Liver (tissue), 9 donors: Measurements from ENCODE around the gene B4GALT5. TPM values are rescaled to one million over a fixed set of nuclear protein-coding genes. Genes with fewer than 3 reads are reported as not detected.

Experiments used
- DNase-seq: peaks from one replicate; pipeline ENCODE4 v3.0.0-alpha.2; 2017; ENCODE audit warnings: low spot score
- H3K27ac ChIP-seq, 2 donors: one replicate each; pipeline ENCODE4 v1.7.0; 2013; ENCODE audit warnings: inconsistent platforms in 2 of 2, low read length in 2 of 2, control low read depth in 1 of 2, low read depth in 1 of 2, mild to moderate bottlenecking in 1 of 2
- H3K27me3 ChIP-seq, 4 donors: one replicate each; pipeline versions ENCODE4 v1.6.1 to v1.7.0; 2013; ENCODE audit warnings: low read length in 3 of 4, inconsistent platforms in 1 of 4, mild to moderate bottlenecking in 1 of 4, moderate library complexity in 1 of 4; ENCODE audit not compliant: control insufficient read depth in 4 of 4, insufficient read depth in 4 of 4
- H3K36me3 ChIP-seq, 4 donors: one replicate each; pipeline versions ENCODE4 v1.6.1 to v1.7.0; 2013; ENCODE audit warnings: low read length in 3 of 4, mild to moderate bottlenecking in 3 of 4, low read depth in 1 of 4, moderate library complexity in 1 of 4; ENCODE audit not compliant: control insufficient read depth in 4 of 4, insufficient read depth in 3 of 4
- H3K4me1 ChIP-seq, 4 donors: one replicate each; pipeline versions ENCODE4 v1.6.1 to v1.7.0; 2013; ENCODE audit warnings: low read length in 3 of 4, mild to moderate bottlenecking in 3 of 4, moderate library complexity in 1 of 4; ENCODE audit not compliant: control insufficient read depth in 4 of 4, insufficient read depth in 4 of 4
- H3K4me3 ChIP-seq, 3 donors: one replicate each; pipeline versions ENCODE4 v1.6.1 to v1.7.0; 2013; ENCODE audit warnings: low read length in 3 of 3, control low read depth in 1 of 3, low read depth in 1 of 3, mild to moderate bottlenecking in 1 of 3
- H3K9ac ChIP-seq, 2 donors: one replicate each; pipeline ENCODE4 v1.7.0; 2013; ENCODE audit warnings: low read length in 2 of 2, mild to moderate bottlenecking in 2 of 2, moderate library complexity in 2 of 2, control low read depth in 1 of 2, low read depth in 1 of 2
- H3K9me3 ChIP-seq, 4 donors: one replicate each; pipeline versions ENCODE4 v1.6.1 to v1.7.0; 2013; ENCODE audit warnings: low read length in 3 of 4; ENCODE audit not compliant: control insufficient read depth in 4 of 4
- EGR1 ChIP-seq, 2 donors: IDR thresholded peaks; 2 replicates each; pipeline ENCODE4 v1.6.1; 2016 to 2018; ENCODE audit warnings: antibody characterized with exemption in 2 of 2, low read depth in 2 of 2
- FOXA1 ChIP-seq: IDR thresholded peaks from 2 replicates; pipeline ENCODE4 v1.6.1; 2016; ENCODE audit warnings: antibody characterized with exemption
- FOXA2 ChIP-seq: IDR thresholded peaks from 2 replicates; pipeline ENCODE4 v1.6.1; 2016; ENCODE audit warnings: antibody characterized with exemption
- GABPA ChIP-seq, 2 donors: IDR thresholded peaks in 1 of 2; conservative IDR thresholded peaks in 1 of 2; 2 replicates each; pipeline ENCODE4 v1.6.1; 2016; ENCODE audit warnings: antibody characterized with exemption in 2 of 2, mild to moderate bottlenecking in 1 of 2, moderate library complexity in 1 of 2
- HNF4A ChIP-seq, 2 donors: conservative IDR thresholded peaks; 2 replicates each; pipeline ENCODE4 v1.6.1; 2016; ENCODE audit warnings: antibody characterized with exemption in 2 of 2, mild to moderate bottlenecking in 2 of 2
- HNF4G ChIP-seq: IDR thresholded peaks from 2 replicates; pipeline ENCODE4 v1.6.1; 2016; ENCODE audit warnings: antibody characterized with exemption
- JUND ChIP-seq, 2 donors: IDR thresholded peaks; 2 replicates each; pipeline ENCODE4 v1.6.1; 2016; ENCODE audit warnings: antibody characterized with exemption in 2 of 2
- NR2F2 ChIP-seq: IDR thresholded peaks from 2 replicates; pipeline ENCODE4 v1.6.1; 2016; ENCODE audit warnings: antibody characterized with exemption
- RAD21 ChIP-seq, 2 donors: IDR thresholded peaks; 2 replicates each; pipeline ENCODE4 v1.6.1; 2016; ENCODE audit warnings: antibody characterized with exemption in 2 of 2, mild to moderate bottlenecking in 2 of 2
- RXRA ChIP-seq, 2 donors: IDR thresholded peaks; 2 replicates each; pipeline ENCODE4 v1.6.1; 2017 to 2018; ENCODE audit warnings: antibody characterized with exemption in 2 of 2, mild to moderate bottlenecking in 1 of 2
- SP1 ChIP-seq: IDR thresholded peaks from 2 replicates; pipeline ENCODE4 v1.6.1; 2018; ENCODE audit warnings: antibody characterized with exemption, mild to moderate bottlenecking
- TAF1 ChIP-seq: conservative IDR thresholded peaks from 2 replicates; pipeline ENCODE4 v1.6.1; 2016; ENCODE audit warnings: antibody characterized with exemption, mild to moderate bottlenecking
- YY1 ChIP-seq: IDR thresholded peaks from 2 replicates; pipeline ENCODE4 v1.6.1; 2016; ENCODE audit warnings: antibody characterized with exemption, mild to moderate bottlenecking
- WGBS: extraction: QIAGEN DNeasy Blood & Tissue Kit; methylation state at CpG from one replicate; pipeline ENCODE4 v1.1.7; 2013; 5-methylcytosine and 5-hydroxymethylcytosine counted together
- polyA plus RNA-seq, 2 donors: library from polyadenylated mRNA; stranded (reverse) in 1 of 2; unstranded in 1 of 2; fragments of 200-250 nt in 1 of 2; fragments of >200 nt in 1 of 2; fragmentation: Nextera tagmentation in 1 of 2; extraction: Ambion mirVana in 1 of 2; gene quantifications; one replicate each; pipeline versions ENCODE4 v1.2.1 to v1.2.3, GENCODE V29; 2013 to 2015
- total RNA-seq, 2 donors: library from RNA; depleted of rRNA; stranded (reverse); fragments of >200 nt; gene quantifications; one replicate each; pipeline ENCODE4 v1.2.3, GENCODE V29; 2014
- TF ChIP-seq, protein P1 (sequence below): fragments of 150-350 bp; IDR thresholded peaks from 2 replicates; pipeline ENCODE4 v1.5.1; 2017; ENCODE audit warnings: improper control_type of control experiment, low read depth, low read length; ENCODE audit not compliant: missing input control
- TF ChIP-seq, protein P2 (sequence below): IDR thresholded peaks from 2 replicates; pipeline ENCODE4 v1.6.1; 2016; ENCODE audit warnings: antibody characterized with exemption
- TF ChIP-seq, protein P3 (sequence below): IDR thresholded peaks from 2 replicates; pipeline ENCODE4 v1.6.1; 2016; ENCODE audit warnings: antibody characterized with exemption, mild to moderate bottlenecking
- TF ChIP-seq, protein P4 (sequence below): IDR thresholded peaks from 2 replicates; pipeline ENCODE4 v1.6.1; 2016; ENCODE audit warnings: antibody characterized with exemption
- donor health status: healthy.
- donor health status: healthy.
- donor health status: healthy.
- donor health status: healthy.
- donor health status: healthy.

Gene B4GALT5
- total and polyA plus RNA-seq, 4 donors = 2.0 to 28.2 (median 14.4) TPM

DNA sequence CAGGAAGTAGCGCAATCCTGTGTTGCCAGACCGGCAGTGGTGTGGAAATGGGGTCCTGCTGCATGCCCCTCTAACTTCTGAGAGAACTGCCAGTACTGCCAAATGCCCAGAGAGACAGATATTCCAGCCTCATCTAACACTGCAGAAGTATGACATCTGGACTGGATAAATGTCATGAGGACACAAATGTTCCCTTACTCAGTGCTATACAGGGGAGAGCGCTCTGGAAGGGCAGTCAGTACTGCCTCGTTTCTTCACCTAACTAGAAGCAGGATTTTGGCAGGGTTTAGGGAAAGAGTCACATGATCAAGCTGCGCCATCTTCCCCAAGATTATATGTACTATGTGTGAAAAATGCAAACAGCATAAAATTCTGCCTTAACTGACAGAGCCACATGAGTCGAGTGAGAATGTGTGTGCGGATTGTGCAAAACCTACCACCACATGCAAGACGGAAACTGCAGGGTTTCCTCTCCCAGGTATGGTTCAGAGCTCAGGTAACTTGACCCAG lies 59.7 kb downstream of the B4GALT5 start (continued):
- TF ChIP-seq, protein P1, sequence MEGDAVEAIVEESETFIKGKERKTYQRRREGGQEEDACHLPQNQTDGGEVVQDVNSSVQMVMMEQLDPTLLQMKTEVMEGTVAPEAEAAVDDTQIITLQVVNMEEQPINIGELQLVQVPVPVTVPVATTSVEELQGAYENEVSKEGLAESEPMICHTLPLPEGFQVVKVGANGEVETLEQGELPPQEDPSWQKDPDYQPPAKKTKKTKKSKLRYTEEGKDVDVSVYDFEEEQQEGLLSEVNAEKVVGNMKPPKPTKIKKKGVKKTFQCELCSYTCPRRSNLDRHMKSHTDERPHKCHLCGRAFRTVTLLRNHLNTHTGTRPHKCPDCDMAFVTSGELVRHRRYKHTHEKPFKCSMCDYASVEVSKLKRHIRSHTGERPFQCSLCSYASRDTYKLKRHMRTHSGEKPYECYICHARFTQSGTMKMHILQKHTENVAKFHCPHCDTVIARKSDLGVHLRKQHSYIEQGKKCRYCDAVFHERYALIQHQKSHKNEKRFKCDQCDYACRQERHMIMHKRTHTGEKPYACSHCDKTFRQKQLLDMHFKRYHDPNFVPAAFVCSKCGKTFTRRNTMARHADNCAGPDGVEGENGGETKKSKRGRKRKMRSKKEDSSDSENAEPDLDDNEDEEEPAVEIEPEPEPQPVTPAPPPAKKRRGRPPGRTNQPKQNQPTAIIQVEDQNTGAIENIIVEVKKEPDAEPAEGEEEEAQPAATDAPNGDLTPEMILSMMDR = no peak
- TF ChIP-seq RAD21 (IDR thresholded peaks at IDR 0.05) (no peak), YY1 (no peak)

DNA sequence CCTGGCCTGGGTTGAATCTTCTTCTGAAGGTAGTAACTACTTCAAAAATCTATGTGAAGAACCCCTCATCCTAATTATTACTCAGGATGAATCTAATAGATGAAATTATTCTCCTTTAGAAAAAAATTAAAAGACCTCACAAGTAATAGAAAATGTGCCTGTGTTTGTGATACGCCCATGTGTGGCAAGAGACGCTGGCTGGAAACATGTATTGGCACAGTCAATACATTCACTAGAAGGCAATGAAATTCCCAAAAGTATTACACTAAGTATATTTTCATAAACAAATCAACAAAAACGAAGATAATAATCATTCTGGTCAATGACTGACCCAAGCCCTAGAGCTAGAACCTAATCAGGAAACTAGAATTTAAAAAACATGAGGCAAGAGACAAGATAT lies 64.0 kb downstream of the B4GALT5 start:
- no peak overlapping the region for H3K27ac ChIP-seq
- TF ChIP-seq RXRA (IDR thresholded peaks at IDR 0.05) (no peak), NR2F2 (no peak), RAD21 (IDR thresholded peaks at IDR 0.05) (no peak), JUND (IDR thresholded peaks at IDR 0.05) (no peak), HNF4A (conservative IDR thresholded peaks at IDR 0.05) (no peak), SP1 (no peak), EGR1 (IDR thresholded peaks at IDR 0.05; ENCODE audit: low read depth in 2 of 2) (no peak), FOXA1 (no peak), TAF1 (no peak), HNF4G (no peak)
- TF ChIP-seq, protein P2, sequence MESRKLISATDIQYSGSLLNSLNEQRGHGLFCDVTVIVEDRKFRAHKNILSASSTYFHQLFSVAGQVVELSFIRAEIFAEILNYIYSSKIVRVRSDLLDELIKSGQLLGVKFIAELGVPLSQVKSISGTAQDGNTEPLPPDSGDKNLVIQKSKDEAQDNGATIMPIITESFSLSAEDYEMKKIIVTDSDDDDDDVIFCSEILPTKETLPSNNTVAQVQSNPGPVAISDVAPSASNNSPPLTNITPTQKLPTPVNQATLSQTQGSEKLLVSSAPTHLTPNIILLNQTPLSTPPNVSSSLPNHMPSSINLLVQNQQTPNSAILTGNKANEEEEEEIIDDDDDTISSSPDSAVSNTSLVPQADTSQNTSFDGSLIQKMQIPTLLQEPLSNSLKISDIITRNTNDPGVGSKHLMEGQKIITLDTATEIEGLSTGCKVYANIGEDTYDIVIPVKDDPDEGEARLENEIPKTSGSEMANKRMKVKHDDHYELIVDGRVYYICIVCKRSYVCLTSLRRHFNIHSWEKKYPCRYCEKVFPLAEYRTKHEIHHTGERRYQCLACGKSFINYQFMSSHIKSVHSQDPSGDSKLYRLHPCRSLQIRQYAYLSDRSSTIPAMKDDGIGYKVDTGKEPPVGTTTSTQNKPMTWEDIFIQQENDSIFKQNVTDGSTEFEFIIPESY = no peak
- TF ChIP-seq, protein P3, sequence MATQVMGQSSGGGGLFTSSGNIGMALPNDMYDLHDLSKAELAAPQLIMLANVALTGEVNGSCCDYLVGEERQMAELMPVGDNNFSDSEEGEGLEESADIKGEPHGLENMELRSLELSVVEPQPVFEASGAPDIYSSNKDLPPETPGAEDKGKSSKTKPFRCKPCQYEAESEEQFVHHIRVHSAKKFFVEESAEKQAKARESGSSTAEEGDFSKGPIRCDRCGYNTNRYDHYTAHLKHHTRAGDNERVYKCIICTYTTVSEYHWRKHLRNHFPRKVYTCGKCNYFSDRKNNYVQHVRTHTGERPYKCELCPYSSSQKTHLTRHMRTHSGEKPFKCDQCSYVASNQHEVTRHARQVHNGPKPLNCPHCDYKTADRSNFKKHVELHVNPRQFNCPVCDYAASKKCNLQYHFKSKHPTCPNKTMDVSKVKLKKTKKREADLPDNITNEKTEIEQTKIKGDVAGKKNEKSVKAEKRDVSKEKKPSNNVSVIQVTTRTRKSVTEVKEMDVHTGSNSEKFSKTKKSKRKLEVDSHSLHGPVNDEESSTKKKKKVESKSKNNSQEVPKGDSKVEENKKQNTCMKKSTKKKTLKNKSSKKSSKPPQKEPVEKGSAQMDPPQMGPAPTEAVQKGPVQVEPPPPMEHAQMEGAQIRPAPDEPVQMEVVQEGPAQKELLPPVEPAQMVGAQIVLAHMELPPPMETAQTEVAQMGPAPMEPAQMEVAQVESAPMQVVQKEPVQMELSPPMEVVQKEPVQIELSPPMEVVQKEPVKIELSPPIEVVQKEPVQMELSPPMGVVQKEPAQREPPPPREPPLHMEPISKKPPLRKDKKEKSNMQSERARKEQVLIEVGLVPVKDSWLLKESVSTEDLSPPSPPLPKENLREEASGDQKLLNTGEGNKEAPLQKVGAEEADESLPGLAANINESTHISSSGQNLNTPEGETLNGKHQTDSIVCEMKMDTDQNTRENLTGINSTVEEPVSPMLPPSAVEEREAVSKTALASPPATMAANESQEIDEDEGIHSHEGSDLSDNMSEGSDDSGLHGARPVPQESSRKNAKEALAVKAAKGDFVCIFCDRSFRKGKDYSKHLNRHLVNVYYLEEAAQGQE = no peak
- peaks cover 17 to 57% (median 45%) of the 10 kb centered on the region in 4 donors for H3K36me3 ChIP-seq
- DNase-seq = no peak
- H3K4me3 ChIP-seq = no peak overlapping the region
- H3K27me3 ChIP-seq = no peaks in the 10 kb centered on the region
- no peaks in the 10 kb centered on the region for H3K9me3 ChIP-seq
- no peak overlapping the region for H3K9ac ChIP-seq
- no peaks in the 10 kb centered on the region for H3K4me1 ChIP-seq
- 54% methylated on average over 3 of the region's 3 CpGs for WGBS

DNA sequence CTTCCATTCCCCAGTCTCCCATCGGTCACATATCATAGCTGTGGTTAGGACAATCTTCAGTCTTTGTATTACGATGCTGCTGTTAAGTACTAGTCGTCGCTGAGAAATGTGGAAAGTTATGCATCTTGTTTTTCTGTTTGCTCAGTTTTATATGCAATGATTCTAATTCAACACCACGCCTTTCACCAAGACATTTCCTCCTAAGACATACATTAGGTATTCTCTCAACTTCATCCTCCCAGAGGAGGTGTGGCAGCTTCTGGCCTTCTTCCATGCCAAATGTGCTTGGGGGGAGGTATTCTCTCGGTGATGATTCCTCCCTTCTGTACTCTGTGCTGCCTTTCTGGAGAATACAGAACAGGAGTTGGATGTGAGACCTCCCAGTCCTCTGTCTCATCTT lies 66.1 kb downstream of the B4GALT5 start:
- DNase-seq = no peak
- WGBS = 96% methylated on average over 6 of the region's 6 CpGs
- Histone ChIP-seq H3K36me3 (peaks cover 13 to 55% (median 44%) of the 10 kb centered on the region in 4 donors), H3K4me3 (no peak overlapping the region), H3K9ac (no peak overlapping the region), H3K4me1 (no peaks in the 10 kb centered on the region), H3K27ac (no peak overlapping the region), H3K27me3 (no peaks in the 10 kb centered on the region), H3K9me3 (no peaks in the 10 kb centered on the region)
- TF ChIP-seq, protein P4, sequence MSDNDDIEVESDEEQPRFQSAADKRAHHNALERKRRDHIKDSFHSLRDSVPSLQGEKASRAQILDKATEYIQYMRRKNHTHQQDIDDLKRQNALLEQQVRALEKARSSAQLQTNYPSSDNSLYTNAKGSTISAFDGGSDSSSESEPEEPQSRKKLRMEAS = no peak
- TF ChIP-seq GABPA (IDR thresholded peaks at IDR 0.05 in 1 of 2, conservative IDR thresholded peaks at IDR 0.05 in 1 of 2) = no peak
- no peak for TF ChIP-seq NR2F2
- TF ChIP-seq EGR1 (IDR thresholded peaks at IDR 0.05; ENCODE audit: low read depth in 2 of 2) = no peak
- no peak for TF ChIP-seq SP1
- no peak for TF ChIP-seq JUND (IDR thresholded peaks at IDR 0.05)
- no peak for TF ChIP-seq RXRA (IDR thresholded peaks at IDR 0.05)
- TF ChIP-seq TAF1 = no peak
- TF ChIP-seq FOXA2 = no peak
- no peak for TF ChIP-seq YY1
